Neuronal stem cell (in vitro differentiated cells): ENCODE data around the gene MS4A13. TPM values are rescaled to one million over a fixed set of nuclear protein-coding genes. Genes with fewer than 3 reads are reported as not detected.

ENCODE experiments used
- DNase-seq: peaks from one replicate; pipeline ENCODE4 v3.0.0-alpha.2; 2013; ENCODE audit warnings: low spot score
- H2AFZ ChIP-seq: one replicate; pipeline ENCODE4 v1.6.1; 2013; ENCODE audit warnings: mild to moderate bottlenecking, low read length, inconsistent platforms
- H2AK5ac ChIP-seq: 2 replicates; pipeline ENCODE4 v1.6.1; 2013; ENCODE audit warnings: low read depth, mild to moderate bottlenecking, inconsistent platforms, low read length, moderate library complexity, mixed read lengths
- H2BK120ac ChIP-seq: 2 replicates; pipeline ENCODE4 v1.6.1; 2013; ENCODE audit warnings: low read depth, mild to moderate bottlenecking, inconsistent platforms, low read length, moderate library complexity, mixed read lengths
- H2BK12ac ChIP-seq: one replicate; pipeline ENCODE4 v1.6.1; 2013; ENCODE audit warnings: low read length, inconsistent platforms
- H2BK15ac ChIP-seq: 2 replicates; pipeline ENCODE4 v1.6.1; 2013; ENCODE audit warnings: mild to moderate bottlenecking, low read length, inconsistent platforms, mixed read lengths
- H2BK5ac ChIP-seq: one replicate; pipeline ENCODE4 v1.6.1; 2013; ENCODE audit warnings: inconsistent platforms, mild to moderate bottlenecking, low read length, moderate library complexity
- H3K14ac ChIP-seq: one replicate; pipeline ENCODE4 v1.6.1; 2013; ENCODE audit warnings: low read length, inconsistent platforms
- H3K18ac ChIP-seq: 2 replicates; pipeline ENCODE4 v1.6.1; 2013; ENCODE audit warnings: low read length, inconsistent platforms
- H3K23ac ChIP-seq: 2 replicates; pipeline ENCODE4 v1.6.1; 2013; ENCODE audit warnings: low read depth, mild to moderate bottlenecking, mixed read lengths, low read length, inconsistent platforms; ENCODE audit not compliant: poor library complexity
- H3K27ac ChIP-seq: replicated peaks from 3 replicates; pipeline ENCODE4 v1.5.1; 2013; ENCODE audit warnings: low read length, inconsistent platforms
- H3K27me3 ChIP-seq, 3 experiments: 2 replicates each; pipeline ENCODE4 v1.6.1; 2013; ENCODE audit warnings: low read length in 3 of 3, mild to moderate bottlenecking in 2 of 3, inconsistent platforms in 1 of 3, low read depth in 1 of 3, mixed read lengths in 1 of 3, moderate library complexity in 1 of 3; ENCODE audit not compliant: control insufficient read depth in 3 of 3, insufficient read depth in 3 of 3
- H3K36me3 ChIP-seq, 2 donors: replicated peaks in 1 of 2; 2 replicates each; pipeline ENCODE4 v1.6.1; 2013; ENCODE audit warnings: low read length in 2 of 2; ENCODE audit not compliant: control insufficient read depth in 2 of 2, insufficient read depth in 2 of 2
- H3K4ac ChIP-seq: 2 replicates; pipeline ENCODE4 v1.6.1; 2013; ENCODE audit warnings: inconsistent platforms, mild to moderate bottlenecking, low read length, moderate library complexity
- H3K4me1 ChIP-seq, 2 donors: 1 replicate in 1 of 2; 2 replicates in 1 of 2; pipeline ENCODE4 v1.6.1; 2013; ENCODE audit warnings: low read length in 2 of 2, low read depth in 1 of 2; ENCODE audit not compliant: control insufficient read depth in 2 of 2, insufficient read depth in 1 of 2
- H3K4me2 ChIP-seq: one replicate; pipeline ENCODE4 v1.6.1; 2013; ENCODE audit warnings: mild to moderate bottlenecking, low read length, inconsistent platforms; ENCODE audit not compliant: insufficient read depth, poor library complexity, severe bottlenecking
- H3K4me3 ChIP-seq, 2 donors: 2 replicates each; pipeline ENCODE4 v1.5.1; 2013; ENCODE audit warnings: low read length in 2 of 2, mild to moderate bottlenecking in 2 of 2, inconsistent platforms in 1 of 2, moderate library complexity in 1 of 2
- H3K79me1 ChIP-seq: one replicate; pipeline ENCODE4 v1.6.1; 2013; ENCODE audit warnings: low read depth, mild to moderate bottlenecking, inconsistent platforms, low read length, moderate library complexity
- H3K9ac ChIP-seq: one replicate; pipeline ENCODE4 v1.6.1; 2013; ENCODE audit warnings: mild to moderate bottlenecking, low read depth, low read length, inconsistent platforms; ENCODE audit not compliant: poor library complexity
- H3K9me3 ChIP-seq, 2 donors: replicated peaks in 1 of 2; 2 replicates each; pipeline versions ENCODE3 to v1.6.1; 2013; ENCODE audit warnings: low read length in 2 of 2, mild to moderate bottlenecking in 2 of 2, inconsistent platforms in 1 of 2, low read depth in 1 of 2, mixed read lengths in 1 of 2, moderate library complexity in 1 of 2; ENCODE audit not compliant: control insufficient read depth in 2 of 2, insufficient read depth in 1 of 2
- H4K8ac ChIP-seq: one replicate; pipeline ENCODE4 v1.6.1; 2013; ENCODE audit warnings: low read depth, mild to moderate bottlenecking, inconsistent platforms, low read length, moderate library complexity
- H4K91ac ChIP-seq: one replicate; pipeline ENCODE4 v1.6.1; 2013; ENCODE audit warnings: low read length, low read depth, mild to moderate bottlenecking, inconsistent platforms; ENCODE audit not compliant: poor library complexity
- WGBS, 2 donors: extraction: QIAGEN DNeasy Blood & Tissue Kit; methylation state at CpG; one replicate each; pipeline ENCODE4 v1.1.7; 2013; ENCODE audit warnings: missing lambda C conversion rate in 2 of 2, mixed read lengths in 1 of 2; ENCODE audit not compliant: insufficient read length in 2 of 2, insufficient replicate concordance in 1 of 2; ENCODE audit errors: extremely low coverage in 2 of 2; 5-methylcytosine and 5-hydroxymethylcytosine counted together
- polyA plus RNA-seq, 2 experiments: library from polyadenylated mRNA; stranded (reverse); fragments of 200-250 nt; gene quantifications; one replicate each; pipeline ENCODE4 v1.2.3, GENCODE V29; 2013

The MS4A13 gene, protein sequence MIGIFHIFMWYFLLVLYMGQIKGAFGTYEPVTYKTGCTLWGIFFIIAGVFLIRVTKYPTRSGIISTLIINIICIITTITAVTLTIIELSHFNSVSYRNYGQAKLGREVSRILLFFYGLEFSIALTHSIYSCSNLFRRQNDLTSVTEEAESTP
- not detected for polyA plus RNA-seq (2013, experiment 1 of 2)
- polyA plus RNA-seq (2013, experiment 2 of 2), result not detected

DNA sequence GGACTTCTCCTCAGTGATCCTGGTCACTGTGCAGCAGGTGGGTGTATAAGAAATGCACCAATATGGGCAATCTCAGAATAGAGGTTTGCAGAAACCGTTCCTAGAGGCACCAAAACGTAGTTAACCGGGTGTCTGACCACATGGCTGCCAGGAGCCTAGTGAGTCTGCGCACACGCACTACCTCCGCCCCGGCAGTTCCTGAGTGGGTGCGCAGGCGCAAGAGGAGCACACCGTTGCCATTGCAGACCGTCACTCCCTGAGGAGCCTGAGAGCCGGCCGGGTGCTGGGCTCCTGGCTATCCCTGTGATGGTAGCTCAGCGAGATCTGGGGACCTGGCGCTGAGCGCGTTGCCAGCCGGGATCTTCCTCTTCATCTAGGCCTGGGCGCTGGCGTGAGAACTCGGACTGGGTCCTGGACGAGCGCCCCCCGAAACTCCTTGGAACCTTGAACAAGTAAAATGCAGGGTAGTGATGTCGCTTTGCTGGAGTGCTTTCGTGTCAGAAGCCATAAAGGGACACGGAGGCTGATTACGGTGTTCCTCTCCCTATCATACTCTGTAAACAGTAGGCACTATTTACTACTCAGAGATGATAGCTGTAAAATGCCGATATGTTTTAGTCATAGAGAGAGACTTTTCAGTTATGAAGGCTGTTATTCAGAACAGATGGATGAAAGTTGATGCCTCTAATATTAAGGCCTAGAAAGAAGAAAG lies at the start of gene MS4A13:
MS4A13 (plus strand) TSS at position 249 of the 712 bp plus-strand sequence. CDS start 2,692 bp downstream, outside the sequence.
- H2AK5ac ChIP-seq, result no peak within 1 kb of the TSS
- H3K4ac ChIP-seq, result no peak within 1 kb of the TSS
- H2BK120ac ChIP-seq, result no peak within 1 kb of the TSS
- H2BK5ac ChIP-seq, result no peak within 1 kb of the TSS
- no peak within 1 kb of the TSS for H3K27ac ChIP-seq
- H3K18ac ChIP-seq, result no peak within 1 kb of the TSS
- no peak within 1 kb of the TSS for H3K14ac ChIP-seq
- no CpG with 5 or more reads among the region's 29 CpGs for WGBS, 2 donors
- no peak within 1 kb of the TSS for H3K4me3 ChIP-seq
- H3K9me3 ChIP-seq, result no peaks in the 10 kb centered on the region
- H4K91ac ChIP-seq, result no peak within 1 kb of the TSS
- H3K79me1 ChIP-seq, result no peaks in the 10 kb centered on the region
- DNase-seq, result no peak
- no peak within 1 kb of the TSS for H4K8ac ChIP-seq
- H3K9ac ChIP-seq, result no peak within 1 kb of the TSS
- no peak within 1 kb of the TSS for H2BK15ac ChIP-seq
- no peak within 1 kb of the TSS for H2BK12ac ChIP-seq
- no peak within 1 kb of the TSS for H3K23ac ChIP-seq
- H3K4me2 ChIP-seq, result no peak within 1 kb of the TSS
- H3K36me3 ChIP-seq, result no peaks in the 10 kb centered on the region
- H2AFZ ChIP-seq, result no peak within 1 kb of the TSS
- H3K27me3 ChIP-seq, result no peaks in the 10 kb centered on the region
- no peaks in the 10 kb centered on the region for H3K4me1 ChIP-seq

DNA sequence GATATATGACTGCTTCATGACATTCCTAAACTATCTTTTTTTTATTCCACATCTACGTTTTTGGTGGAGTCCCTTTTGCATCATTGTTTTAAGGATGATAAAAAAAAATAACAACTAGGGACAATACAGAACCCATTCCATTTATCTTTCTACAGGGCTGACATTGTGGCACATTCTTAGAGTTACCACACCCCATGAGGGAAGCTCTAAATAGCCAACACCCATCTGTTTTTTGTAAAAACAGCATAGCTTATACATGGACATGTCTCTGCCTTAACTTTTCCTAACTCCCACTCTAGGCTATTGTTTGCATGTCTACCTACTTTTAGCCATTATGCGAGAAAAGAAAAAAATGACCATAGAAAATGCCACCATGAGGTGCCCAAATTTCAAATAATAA lies 46.4 kb upstream of the MS4A13 start:
- H3K4ac ChIP-seq, result no peak overlapping the region
- no peak overlapping the region for H3K9ac ChIP-seq
- no peaks in the 10 kb centered on the region for H3K9me3 ChIP-seq
- H2AFZ ChIP-seq, result no peak overlapping the region
- H3K79me1 ChIP-seq, result no peaks in the 10 kb centered on the region
- no peak overlapping the region for H4K91ac ChIP-seq
- no peak overlapping the region for H2BK15ac ChIP-seq
- no peak overlapping the region for H3K18ac ChIP-seq
- DNase-seq, result no peak
- H2BK5ac ChIP-seq, result no peak overlapping the region
- no peak overlapping the region for H3K4me3 ChIP-seq
- no peak overlapping the region for H2AK5ac ChIP-seq
- H3K14ac ChIP-seq, result no peak overlapping the region
- WGBS, 2 donors, result no CpG with 5 or more reads among the region's 2 CpGs
- no peak overlapping the region for H2BK12ac ChIP-seq
- no peak overlapping the region for H3K27ac ChIP-seq
- H3K23ac ChIP-seq, result no peak overlapping the region
- H2BK120ac ChIP-seq, result no peak overlapping the region
- no peaks in the 10 kb centered on the region for H3K36me3 ChIP-seq
- no peaks in the 10 kb centered on the region for H3K4me1 ChIP-seq
- H3K4me2 ChIP-seq, result no peak overlapping the region
- H4K8ac ChIP-seq, result no peak overlapping the region
- H3K27me3 ChIP-seq, result no peaks in the 10 kb centered on the region

DNA sequence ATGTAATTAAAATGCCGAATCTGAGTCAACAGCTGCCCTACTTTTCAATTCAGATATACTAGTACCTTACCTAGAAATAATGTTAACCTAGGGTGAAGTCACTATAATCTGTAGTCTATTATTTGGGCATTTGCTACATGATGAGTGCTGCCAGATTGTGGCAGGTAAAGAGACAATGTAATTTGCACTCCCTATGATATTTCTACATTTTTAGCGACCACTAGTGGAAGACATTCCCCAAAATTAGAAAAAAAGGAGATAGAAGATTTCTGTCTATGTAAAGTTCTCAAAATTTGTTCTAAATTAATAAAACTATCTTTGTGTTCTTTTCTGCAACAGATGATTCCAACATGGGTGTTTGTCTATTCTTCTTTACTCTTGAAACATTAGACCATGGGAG lies 45.5 kb upstream of the MS4A13 start:
- no peak overlapping the region for H2AFZ ChIP-seq
- no peak overlapping the region for H2BK15ac ChIP-seq
- no peaks in the 10 kb centered on the region for H3K36me3 ChIP-seq
- no peak overlapping the region for H3K18ac ChIP-seq
- H2BK5ac ChIP-seq, result no peak overlapping the region
- no peaks in the 10 kb centered on the region for H3K4me1 ChIP-seq
- DNase-seq, result no peak
- H3K27ac ChIP-seq, result no peak overlapping the region
- no peaks in the 10 kb centered on the region for H3K27me3 ChIP-seq
- H4K8ac ChIP-seq, result no peak overlapping the region
- no peaks in the 10 kb centered on the region for H3K79me1 ChIP-seq
- no peak overlapping the region for H3K9ac ChIP-seq
- H3K4me2 ChIP-seq, result no peak overlapping the region
- H2BK12ac ChIP-seq, result no peak overlapping the region
- no CpG with 5 or more reads among the region's 2 CpGs for WGBS, 2 donors
- no peak overlapping the region for H3K4ac ChIP-seq
- H2AK5ac ChIP-seq, result no peak overlapping the region
- H3K23ac ChIP-seq, result no peak overlapping the region
- no peak overlapping the region for H4K91ac ChIP-seq
- H3K9me3 ChIP-seq, result no peaks in the 10 kb centered on the region
- no peak overlapping the region for H2BK120ac ChIP-seq
- H3K14ac ChIP-seq, result no peak overlapping the region
- no peak overlapping the region for H3K4me3 ChIP-seq

DNA sequence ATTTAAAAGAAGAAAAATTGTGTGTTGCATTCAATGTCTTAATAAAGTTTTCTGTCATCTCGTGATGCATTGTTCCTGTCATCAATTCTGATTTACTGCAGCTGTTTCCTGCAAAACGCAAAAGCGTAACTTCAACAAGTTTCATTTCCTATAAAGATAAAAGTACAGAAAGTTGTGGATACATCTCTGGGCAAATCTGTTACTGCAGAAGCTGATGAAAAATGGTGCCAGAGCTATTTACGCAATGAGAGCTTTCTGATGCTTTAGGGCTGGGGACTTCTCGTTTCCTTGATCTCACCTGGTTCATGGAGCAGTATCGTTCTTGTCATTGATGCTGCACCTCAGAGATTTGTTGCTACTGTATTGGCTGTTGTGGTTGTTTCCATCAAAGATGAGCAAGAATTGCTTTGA lies 38.2 kb upstream of the MS4A13 start:
- Histone ChIP-seq H3K27me3 (no peaks in the 10 kb centered on the region), H3K9ac (no peak overlapping the region), H4K91ac (no peak overlapping the region), H2BK5ac (no peak overlapping the region), H2BK120ac (no peak overlapping the region), H3K27ac (no peak overlapping the region), H3K18ac (no peak overlapping the region), H3K4me3 (no peak overlapping the region), H3K23ac (no peak overlapping the region), H3K9me3 (no peaks in the 10 kb centered on the region), H2BK12ac (no peak overlapping the region), H2AK5ac (no peak overlapping the region), H4K8ac (no peak overlapping the region), H3K4me1 (no peaks in the 10 kb centered on the region), H2BK15ac (no peak overlapping the region), H3K4ac (no peak overlapping the region), H3K79me1 (no peaks in the 10 kb centered on the region), H3K36me3 (no peaks in the 10 kb centered on the region), H3K14ac (no peak overlapping the region), H3K4me2 (no peak overlapping the region), H2AFZ (no peak overlapping the region)
- DNase-seq, result no peak
- WGBS, 2 donors, result no CpG with 5 or more reads among the region's 6 CpGs
